GM12865 (cell line): ENCODE measurements around the gene MYO1F.
A peak's percentile ranks its signal among the peaks of the same experiment; 100 is the strongest.

Experiments
- DNase-seq: peaks from one replicate; pipeline ENCODE4 v3.0.0; 2010; ENCODE audit warnings: low read depth
- H3K4me3 ChIP-seq: 2 replicates; pipeline ENCODE4 v1.5.1; 2011; ENCODE audit warnings: mild to moderate bottlenecking, low read depth, low read length, control low read depth
- TF ChIP-seq, protein P1 (sequence below): IDR thresholded peaks from 2 replicates; pipeline ENCODE4 v1.5.1; 2011; ENCODE audit warnings: low read length, control low read depth, low read depth, inconsistent platforms; ENCODE audit not compliant: insufficient read depth; ENCODE audit errors: missing control alignments

The MYO1F gene

DNA sequence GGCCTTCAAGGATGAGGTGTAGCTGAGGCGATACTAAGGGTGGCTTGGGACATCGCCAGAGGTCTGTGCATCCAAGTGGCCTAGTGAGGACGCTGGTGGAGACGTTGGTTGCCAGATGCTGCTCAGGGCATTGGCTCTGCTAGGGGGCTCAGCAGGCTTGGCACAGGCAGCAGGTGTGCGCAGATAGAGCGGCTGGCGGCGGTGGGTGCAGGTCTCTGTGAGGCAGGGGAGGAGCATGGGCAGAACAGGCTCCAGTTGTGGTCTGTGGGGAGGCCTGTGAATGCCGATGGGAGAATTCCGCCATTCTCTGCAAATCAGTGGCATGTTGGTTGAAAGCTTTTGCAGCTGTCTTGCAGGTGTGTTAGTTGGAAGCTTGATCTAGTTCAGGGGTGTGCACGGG, 96.0 kb downstream of the MYO1F start:
- TF ChIP-seq, protein P1, sequence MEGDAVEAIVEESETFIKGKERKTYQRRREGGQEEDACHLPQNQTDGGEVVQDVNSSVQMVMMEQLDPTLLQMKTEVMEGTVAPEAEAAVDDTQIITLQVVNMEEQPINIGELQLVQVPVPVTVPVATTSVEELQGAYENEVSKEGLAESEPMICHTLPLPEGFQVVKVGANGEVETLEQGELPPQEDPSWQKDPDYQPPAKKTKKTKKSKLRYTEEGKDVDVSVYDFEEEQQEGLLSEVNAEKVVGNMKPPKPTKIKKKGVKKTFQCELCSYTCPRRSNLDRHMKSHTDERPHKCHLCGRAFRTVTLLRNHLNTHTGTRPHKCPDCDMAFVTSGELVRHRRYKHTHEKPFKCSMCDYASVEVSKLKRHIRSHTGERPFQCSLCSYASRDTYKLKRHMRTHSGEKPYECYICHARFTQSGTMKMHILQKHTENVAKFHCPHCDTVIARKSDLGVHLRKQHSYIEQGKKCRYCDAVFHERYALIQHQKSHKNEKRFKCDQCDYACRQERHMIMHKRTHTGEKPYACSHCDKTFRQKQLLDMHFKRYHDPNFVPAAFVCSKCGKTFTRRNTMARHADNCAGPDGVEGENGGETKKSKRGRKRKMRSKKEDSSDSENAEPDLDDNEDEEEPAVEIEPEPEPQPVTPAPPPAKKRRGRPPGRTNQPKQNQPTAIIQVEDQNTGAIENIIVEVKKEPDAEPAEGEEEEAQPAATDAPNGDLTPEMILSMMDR = no peak
- no peak overlapping the region for H3K4me3 ChIP-seq
- DNase-seq = no peak

DNA sequence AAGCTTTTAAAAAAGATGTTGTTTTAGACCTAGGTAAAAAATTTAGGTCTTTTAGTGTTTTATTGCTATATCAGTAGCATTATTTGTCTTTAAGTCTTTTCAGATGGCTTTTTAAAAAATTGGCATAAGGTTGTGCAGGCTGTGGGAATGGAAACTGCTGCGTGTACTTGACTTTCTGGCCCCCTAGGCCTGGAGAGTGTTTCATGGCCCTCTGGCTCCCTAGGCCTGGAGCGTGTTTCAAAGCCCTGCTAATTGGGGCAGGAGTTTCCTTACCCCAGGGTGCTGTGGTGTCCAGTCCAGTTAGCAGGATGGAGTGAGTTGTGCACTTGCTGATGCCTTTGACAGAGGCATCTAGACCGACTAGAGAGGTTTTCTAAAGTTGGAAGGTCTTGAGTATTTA, 98.6 kb downstream of the MYO1F start:
- TF ChIP-seq, protein P1 = no peak
- no peak overlapping the region for H3K4me3 ChIP-seq
- DNase-seq = no peak

GRCh38 chr19:8477889-8478288, 99.4 kb downstream of the MYO1F start:
- TF ChIP-seq, protein P1 = no peak
- no peak overlapping the region for H3K4me3 ChIP-seq
- DNase-seq = no peak

GRCh38 chr19:8476524-8476923, 100.7 kb downstream of the MYO1F start:
- DNase-seq = no peak
- TF ChIP-seq, protein P1 = no peak
- H3K4me3 ChIP-seq = no peak overlapping the region

GRCh38 chr19:8475005-8475404, 102.2 kb downstream of the MYO1F start:
- TF ChIP-seq, protein P1 = no peak
- DNase-seq = no peak
- H3K4me3 ChIP-seq = no peak overlapping the region

GRCh38 chr19:8473648-8474476, 103.4 kb downstream of the MYO1F start:
- no peak overlapping the region for H3K4me3 ChIP-seq
- peak; percentile 71 for DNase-seq
- TF ChIP-seq, protein P1 = no peak
